ENCODE results near the gene MXI1.

- TF ChIP-seq YY1 (IDR thresholded peaks at IDR 0.05; ENCODE audit: insufficient read depth, insufficient read length), result no peak
- no peak for TF ChIP-seq ZNF274 (IDR thresholded peaks at IDR 0.05; ENCODE audit: low read depth, low read length)
Measured at GRCh38 chr10:110239892-110240291, 32.5 kb downstream of the MXI1 start.

Measured in NT2/D1 (cell line).